Measurements from ENCODE around the gene DCBLD1. TPM values are rescaled to one million over a fixed set of nuclear protein-coding genes. Genes with fewer than 3 reads are reported as not detected.

Gene DCBLD1
- total RNA-seq, 1 donor from 2014 or later: 30.1 TPM

DNA sequence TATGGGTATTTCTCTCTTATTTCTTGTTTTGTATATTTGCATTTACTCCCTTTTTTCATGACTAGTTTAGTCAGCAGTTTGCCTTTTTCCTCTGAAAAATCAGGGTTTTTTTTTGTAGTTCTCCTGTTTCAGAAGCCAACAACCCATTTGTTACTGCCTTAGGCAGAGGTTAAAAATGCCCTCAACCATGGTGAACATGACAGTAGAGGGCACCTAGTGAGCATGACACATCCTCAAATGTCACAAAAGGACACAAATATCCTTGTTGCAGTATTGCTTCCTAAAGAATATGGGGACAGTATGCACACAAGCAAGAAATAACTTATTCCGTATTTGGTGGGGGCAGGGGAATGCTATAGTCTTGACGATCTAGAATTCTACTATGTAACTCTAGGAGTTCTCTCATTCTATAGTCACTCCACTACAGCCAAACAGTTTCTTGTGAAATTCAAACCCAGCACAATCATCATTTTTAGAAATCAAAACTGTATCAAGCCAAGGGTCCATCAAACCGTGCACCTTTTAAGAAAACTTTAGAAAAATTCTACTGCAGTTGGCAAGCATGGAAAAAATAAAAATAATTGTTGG is 72.9 kb downstream of the DCBLD1 start:
- H3K36me3 Mint-ChIP-seq: no peaks in the 10 kb centered on the region
- H3K27ac Mint-ChIP-seq: no peak overlapping the region

DNA sequence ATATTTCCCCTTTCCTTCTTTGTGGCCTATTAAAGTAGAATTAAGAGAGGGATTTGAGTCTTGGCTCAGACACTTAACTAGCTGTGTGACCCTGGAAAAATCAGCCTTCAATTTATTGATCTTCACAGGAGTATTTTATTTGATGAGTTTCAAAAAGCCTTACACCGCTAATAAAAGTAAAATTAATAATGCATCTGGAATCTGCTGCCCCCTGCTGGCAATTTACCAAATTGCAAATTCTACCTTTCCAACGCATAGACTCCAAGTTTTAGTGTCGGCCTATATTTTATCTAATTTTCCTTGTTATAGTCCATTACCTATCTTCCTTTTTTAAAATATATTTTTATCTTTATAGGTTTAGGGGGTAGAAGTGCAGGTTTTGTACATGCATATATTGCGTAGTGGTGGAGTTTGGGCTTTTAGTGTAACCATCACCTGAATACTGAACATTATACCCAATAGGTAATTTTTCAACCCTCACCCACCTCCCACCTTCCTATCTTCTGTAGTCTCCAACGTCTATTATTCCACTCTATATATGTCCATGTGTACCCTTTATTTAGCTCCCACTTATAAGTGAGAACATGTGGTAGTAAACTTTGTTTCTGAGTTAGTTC is 73.5 kb downstream of the DCBLD1 start:
- TF ChIP-seq, protein P1, sequence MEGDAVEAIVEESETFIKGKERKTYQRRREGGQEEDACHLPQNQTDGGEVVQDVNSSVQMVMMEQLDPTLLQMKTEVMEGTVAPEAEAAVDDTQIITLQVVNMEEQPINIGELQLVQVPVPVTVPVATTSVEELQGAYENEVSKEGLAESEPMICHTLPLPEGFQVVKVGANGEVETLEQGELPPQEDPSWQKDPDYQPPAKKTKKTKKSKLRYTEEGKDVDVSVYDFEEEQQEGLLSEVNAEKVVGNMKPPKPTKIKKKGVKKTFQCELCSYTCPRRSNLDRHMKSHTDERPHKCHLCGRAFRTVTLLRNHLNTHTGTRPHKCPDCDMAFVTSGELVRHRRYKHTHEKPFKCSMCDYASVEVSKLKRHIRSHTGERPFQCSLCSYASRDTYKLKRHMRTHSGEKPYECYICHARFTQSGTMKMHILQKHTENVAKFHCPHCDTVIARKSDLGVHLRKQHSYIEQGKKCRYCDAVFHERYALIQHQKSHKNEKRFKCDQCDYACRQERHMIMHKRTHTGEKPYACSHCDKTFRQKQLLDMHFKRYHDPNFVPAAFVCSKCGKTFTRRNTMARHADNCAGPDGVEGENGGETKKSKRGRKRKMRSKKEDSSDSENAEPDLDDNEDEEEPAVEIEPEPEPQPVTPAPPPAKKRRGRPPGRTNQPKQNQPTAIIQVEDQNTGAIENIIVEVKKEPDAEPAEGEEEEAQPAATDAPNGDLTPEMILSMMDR (IDR thresholded peaks at IDR 0.05; ENCODE audit: unreplicated experiment): peak; percentile 99
- H3K9me3 Mint-ChIP-seq: no peaks in the 10 kb centered on the region
- no peaks in the 10 kb centered on the region for H3K27me3 Mint-ChIP-seq (ENCODE audit: low read depth)
- peaks cover 10% of the 10 kb centered on the region for H3K4me1 Mint-ChIP-seq
- H3K4me3 Mint-ChIP-seq: no peak overlapping the region
- no peak overlapping the region for H3K27ac Mint-ChIP-seq
- peak in 1 of 2 experiments; percentile 75 for DNase-seq (ENCODE audit: low spot score in 2 of 2, unreplicated experiment in 2 of 2)
- H3K36me3 Mint-ChIP-seq: no peaks in the 10 kb centered on the region

More for the DNA sequence above, 72.9 kb downstream of the DCBLD1 start:
- peaks cover 13% of the 10 kb centered on the region for H3K4me1 Mint-ChIP-seq
- TF ChIP-seq, protein P1 (IDR thresholded peaks at IDR 0.05; ENCODE audit: unreplicated experiment): no peak
- H3K27me3 Mint-ChIP-seq (ENCODE audit: low read depth): no peaks in the 10 kb centered on the region
- H3K4me3 Mint-ChIP-seq: no peak overlapping the region
- no peak for DNase-seq (ENCODE audit: low spot score in 2 of 2, unreplicated experiment in 2 of 2)
- no peaks in the 10 kb centered on the region for H3K9me3 Mint-ChIP-seq

DNA sequence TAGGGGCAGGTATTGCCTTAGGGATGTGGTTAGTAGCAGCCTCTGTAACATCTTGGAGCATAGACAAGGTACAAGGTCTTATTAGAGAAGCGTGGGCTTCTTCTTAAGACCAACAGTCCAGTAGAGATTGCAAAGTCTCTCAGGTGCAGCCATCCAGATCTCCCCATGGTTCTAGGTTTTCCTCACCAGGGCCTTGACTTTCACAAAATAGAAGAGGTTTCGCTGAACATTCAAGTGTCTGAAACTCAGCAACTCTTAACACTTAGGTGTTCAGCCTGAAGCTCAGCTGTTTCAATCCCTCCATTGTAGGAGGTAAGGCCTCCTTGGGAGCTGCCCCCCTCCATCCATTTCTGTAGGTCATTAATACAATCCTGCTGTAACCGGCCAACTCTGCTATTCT is 75.5 kb downstream of the DCBLD1 start:
- Mint-ChIP-seq H3K27ac (peak overlapping the region; percentile 85), H3K4me1 (peaks cover 22% of the 10 kb centered on the region), H3K36me3 (peaks cover 3% of the 10 kb centered on the region), H3K27me3 (ENCODE audit: low read depth) (no peaks in the 10 kb centered on the region), H3K9me3 (no peaks in the 10 kb centered on the region), H3K4me3 (no peak overlapping the region)
- TF ChIP-seq, protein P1 (IDR thresholded peaks at IDR 0.05; ENCODE audit: unreplicated experiment): no peak
- no peak for DNase-seq (ENCODE audit: low spot score in 2 of 2, unreplicated experiment in 2 of 2)

DNA sequence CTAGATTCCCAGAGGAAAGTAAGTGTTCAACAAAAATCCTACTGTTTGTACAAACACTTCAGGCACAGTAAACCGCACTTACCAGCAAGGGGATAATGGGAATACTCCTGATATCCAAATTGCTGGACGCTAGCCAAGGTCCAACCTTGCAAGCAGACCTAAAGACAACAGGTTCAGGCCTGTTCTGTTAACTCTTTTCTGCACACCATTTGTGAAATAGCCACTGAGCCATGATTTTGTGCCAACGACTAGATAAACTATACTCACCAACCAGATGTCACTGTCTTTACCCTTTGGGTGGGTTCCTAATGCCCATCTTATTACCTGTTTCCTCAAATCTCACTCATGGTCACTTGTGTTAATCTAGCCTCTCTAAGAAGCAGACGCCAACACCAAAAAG is 76.3 kb downstream of the DCBLD1 start:
- Mint-ChIP-seq H3K27me3 (ENCODE audit: low read depth) (no peaks in the 10 kb centered on the region), H3K4me3 (no peak overlapping the region), H3K4me1 (peaks cover 22% of the 10 kb centered on the region), H3K9me3 (no peaks in the 10 kb centered on the region), H3K36me3 (peaks cover 5% of the 10 kb centered on the region), H3K27ac (no peak overlapping the region)
- no peak for DNase-seq (ENCODE audit: low spot score in 2 of 2, unreplicated experiment in 2 of 2)
- TF ChIP-seq, protein P1 (IDR thresholded peaks at IDR 0.05; ENCODE audit: unreplicated experiment): no peak

DNA sequence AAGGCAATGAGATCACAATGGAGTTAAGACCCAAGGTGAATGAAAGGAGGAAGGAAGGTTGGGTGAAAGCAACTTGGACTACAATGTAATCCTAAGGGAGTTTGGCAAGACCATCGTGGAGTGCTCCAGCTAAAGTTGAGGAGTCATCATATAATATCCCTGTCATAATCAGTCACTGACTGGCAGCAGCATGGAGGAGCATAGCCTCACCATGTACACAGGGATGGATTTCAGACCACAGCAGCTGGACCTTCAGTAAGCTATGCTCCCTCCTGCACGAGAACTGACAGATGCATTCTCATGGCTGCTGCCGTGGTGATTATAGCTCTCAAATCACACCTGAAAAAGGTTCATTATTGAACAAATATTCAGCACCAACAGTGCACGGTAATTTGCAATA is 76.8 kb downstream of the DCBLD1 start:
- Mint-ChIP-seq H3K27me3 (ENCODE audit: low read depth) (no peaks in the 10 kb centered on the region), H3K9me3 (no peaks in the 10 kb centered on the region), H3K4me3 (no peak overlapping the region), H3K36me3 (peaks cover 5% of the 10 kb centered on the region), H3K4me1 (peaks cover 22% of the 10 kb centered on the region), H3K27ac (no peak overlapping the region)
- DNase-seq (ENCODE audit: low spot score in 2 of 2, unreplicated experiment in 2 of 2): no peak
- TF ChIP-seq, protein P1 (IDR thresholded peaks at IDR 0.05; ENCODE audit: unreplicated experiment): no peak

All from mesothelial cell of epicardium (in vitro differentiated cells).